GM12878 (cell line): Measurements from ENCODE around the gene RB1. TPM values are rescaled to one million over a fixed set of nuclear protein-coding genes. Genes with fewer than 3 reads are reported as not detected.

ENCODE experiments used
- ATAC-seq: fragments of 200-7000 bp; cut with Tn5 transposase; 3 replicates; pipeline ENCODE4 v1.9.1; 2020; ENCODE audit warnings: mild to moderate bottlenecking, moderate library complexity
- BruUV-seq: library from RNA; stranded (reverse); fragments of 400-500 nt; replicated peaks from 2 replicates; lab custom pipeline; 2021; lab: Mats Ljungman, UMichigan
- CTCF ChIA-PET: fragments of 300-600 bp; sonication (Branson Sonifier 250); formaldehyde crosslinking; extraction: SDS; loops from one replicate; lab custom pipeline; 2021; ENCODE audit warnings: inconsistent platforms; lab: Yijun Ruan, JAX
- POLR2A ChIA-PET: fragments of 350-600 bp; formaldehyde crosslinking; extraction: SDS; loops from one replicate; lab custom pipeline; 2021; ENCODE audit warnings: inconsistent platforms; lab: Charles Lee
- RAD21 ChIA-PET: fragments of 300-600 bp; sonication (Branson Sonifier 250); formaldehyde crosslinking; loops from one replicate; lab custom pipeline; 2023; ENCODE audit warnings: antibody characterized with exemption; ENCODE audit not compliant: unreplicated experiment; lab: Charles Lee
- SMC1A ChIA-PET: fragments of 300-600 bp; sonication (Branson Sonifier 250); formaldehyde crosslinking; loops from one replicate; lab custom pipeline; 2023; ENCODE audit not compliant: unreplicated experiment, uncharacterized antibody; lab: Charles Lee
- DNase-seq: peaks from one replicate; pipeline ENCODE4 v3.0.0-alpha.2; 2011; ENCODE audit warnings: low read depth, low spot score
- FAIRE-seq: peaks from 3 replicates; lab custom pipeline; 2011; peaks lifted over from hg19 to GRCh38; lab: Jason Lieb, UNC
- H2AFZ ChIP-seq: 2 replicates; pipeline ENCODE4 v1.6.0; 2011; ENCODE audit warnings: low read depth, low read length, control low read depth; ENCODE audit not compliant: control insufficient read depth
- H3K27ac ChIP-seq: 2 replicates; pipeline ENCODE4 v1.5.1; 2011; ENCODE audit warnings: control low read depth; ENCODE audit not compliant: control insufficient read depth, insufficient read depth
- H3K27me3 ChIP-seq, 2 experiments: replicated peaks in 1 of 2; 2 replicates each; pipeline versions ENCODE4 v1.6.0 to v1.6.1; 2011; ENCODE audit warnings: low read length in 1 of 2; ENCODE audit not compliant: control insufficient read depth in 2 of 2, insufficient read depth in 2 of 2
- H3K36me3 ChIP-seq, 2 experiments: 2 replicates each; pipeline ENCODE4 v1.5.1; 2011; ENCODE audit warnings: low read length in 1 of 2; ENCODE audit not compliant: control insufficient read depth in 2 of 2, insufficient read depth in 2 of 2
- H3K4me1 ChIP-seq: 2 replicates; pipeline ENCODE4 v1.6.1; 2011; ENCODE audit warnings: mild to moderate bottlenecking, low read length, moderate library complexity, mixed read lengths; ENCODE audit not compliant: control insufficient read depth, insufficient read depth
- H3K4me2 ChIP-seq: 2 replicates; pipeline ENCODE4 v1.6.0; 2011; ENCODE audit warnings: control low read depth; ENCODE audit not compliant: control insufficient read depth, insufficient read depth
- H3K4me3 ChIP-seq: fragments of 200-600 bp; sonication (generic); 2 replicates; pipeline ENCODE4 v1.5.1; 2016
- H3K79me2 ChIP-seq: 2 replicates; pipeline ENCODE4 v1.6.0; 2011; ENCODE audit warnings: low read length; ENCODE audit not compliant: control insufficient read depth, insufficient read depth
- H3K9ac ChIP-seq: 2 replicates; pipeline ENCODE4 v1.8.0; 2011; ENCODE audit warnings: low read length, control low read depth, mixed read lengths; ENCODE audit not compliant: control insufficient read depth, insufficient read depth
- H3K9me3 ChIP-seq: replicated peaks from 3 replicates; pipeline ENCODE4 v1.5.1; 2011; ENCODE audit warnings: mild to moderate bottlenecking, low read length; ENCODE audit not compliant: control insufficient read depth, insufficient read depth
- H4K20me1 ChIP-seq: 2 replicates; pipeline ENCODE4 v1.6.0; 2011; ENCODE audit not compliant: control insufficient read depth, insufficient read depth
- BACH1 ChIP-seq: fragments of 450-650 bp; IDR thresholded peaks from 2 replicates; pipeline ENCODE4 v1.6.1; 2017; ENCODE audit warnings: mild to moderate bottlenecking, borderline replicate concordance
- CREB1 ChIP-seq: IDR thresholded peaks from 2 replicates; pipeline ENCODE4 v1.6.1; 2012; ENCODE audit warnings: low read depth, mild to moderate bottlenecking, inconsistent platforms
- FOS ChIP-seq: IDR thresholded peaks from 3 replicates; pipeline ENCODE4 v1.6.1; 2011; ENCODE audit warnings: borderline replicate concordance; ENCODE audit not compliant: insufficient read length; ENCODE audit errors: extremely low read depth
- HDGF ChIP-seq: fragments of 450-650 bp; IDR thresholded peaks from 2 replicates; pipeline ENCODE4 v1.6.1; 2016; ENCODE audit warnings: antibody characterized with exemption
- JUND ChIP-seq: IDR thresholded peaks from 2 replicates; pipeline ENCODE4 v1.6.1; 2012; ENCODE audit warnings: low read depth, mild to moderate bottlenecking, low read length, improper control_type of control experiment, moderate library complexity
- MEF2A ChIP-seq: IDR thresholded peaks from 2 replicates; pipeline ENCODE4 v1.6.1; 2011; ENCODE audit warnings: low read depth, mild to moderate bottlenecking, low read length, moderate library complexity; ENCODE audit not compliant: insufficient read depth
- MTA2 ChIP-seq: fragments of 450-650 bp; IDR thresholded peaks from 2 replicates; pipeline ENCODE4 v1.6.1; 2016; ENCODE audit warnings: low read depth, mild to moderate bottlenecking, moderate library complexity
- PAX8 ChIP-seq: fragments of 450-650 bp; IDR thresholded peaks from 2 replicates; pipeline ENCODE4 v1.6.1; 2017; ENCODE audit warnings: mild to moderate bottlenecking, moderate library complexity
- POU2F2 ChIP-seq: IDR thresholded peaks from 3 replicates; pipeline ENCODE4 v1.6.1; 2011; ENCODE audit warnings: low read depth, mild to moderate bottlenecking, low read length, borderline replicate concordance
- REST ChIP-seq: IDR thresholded peaks from 2 replicates; pipeline ENCODE4 v1.6.1; 2012; ENCODE audit warnings: mild to moderate bottlenecking, low read depth, low read length
- TBL1XR1 ChIP-seq: IDR thresholded peaks from 2 replicates; pipeline ENCODE4 v1.6.1; 2012; ENCODE audit warnings: low read depth, low read length, improper control_type of control experiment
- USF1 ChIP-seq: IDR thresholded peaks from 2 replicates; pipeline ENCODE4 v1.6.1; 2011; ENCODE audit warnings: borderline replicate concordance, low read depth, mild to moderate bottlenecking, moderate library complexity, mixed read lengths, low read length; ENCODE audit not compliant: insufficient read depth; ENCODE audit errors: extremely low read length
- ZBED1 ChIP-seq: IDR thresholded peaks from 2 replicates; pipeline ENCODE4 v1.6.1; 2016; ENCODE audit warnings: borderline replicate concordance
- ZZZ3 ChIP-seq: IDR thresholded peaks from 2 replicates; pipeline ENCODE4 v1.6.1; 2011; ENCODE audit warnings: low read depth; ENCODE audit not compliant: control insufficient read depth, insufficient read length
- WGBS: methylation state at CpG from one replicate; pipeline ENCODE4 v1.1.6; 2016; ENCODE audit warnings: low lambda C conversion rate; ENCODE audit not compliant: insufficient replicate concordance, insufficient coverage; ENCODE audit errors: missing lambda C conversion rate; 5-methylcytosine and 5-hydroxymethylcytosine counted together
- in situ Hi-C: fragments of 300-500 bp; cut with MboI; formaldehyde crosslinking; loops from 9 replicates; pipeline ENCODE4 v1.14.3; 2018; ENCODE audit warnings: mixed read lengths
- intact Hi-C: fragments of 100-400 bp; cut with micrococcal nuclease; formaldehyde crosslinking; loops from one replicate; pipeline ENCODE4 v1.14.2; 2022; ENCODE audit not compliant: unreplicated experiment
- polyA plus RNA-seq, 11 experiments: library from polyadenylated mRNA; depleted of rRNA in 4 of 11; unstranded in 6 of 11; stranded (reverse) in 5 of 11; fragments of >200 nt; fragmentation: Nextera tagmentation in 4 of 11; fragmentation: Illumina TruSeq in 1 of 11; extraction: Ambion mirVana in 4 of 11; extraction: Trizol in 1 of 11; gene quantifications; 1 replicate in 1 of 11; 2 replicates in 10 of 11; pipeline versions ENCODE4 v1.2.1 to v1.2.3, GENCODE V29; 2011 to 2016; ENCODE audit warnings: inconsistent platforms in 2 of 11, missing spikeins in 2 of 11, low read depth in 1 of 11
- total RNA-seq, 4 experiments: library from RNA; depleted of rRNA in 3 of 4; stranded (reverse); fragments of >200 nt in 3 of 4; fragmentation: Illumina TruSeq in 1 of 4; extraction: Trizol in 1 of 4; gene quantifications; 2 replicates each; pipeline versions ENCODE4 v1.2.1 to v1.2.3, GENCODE V29; 2013 to 2021
- TF ChIP-seq, protein P1 (sequence below): fragments of 450-650 bp; IDR thresholded peaks from 2 replicates; pipeline ENCODE4 v1.6.1; 2017; ENCODE audit warnings: borderline replicate concordance

Gene RB1
- total and polyA plus RNA-seq, 10 of the 15 experiments (the other 5 are each of a cell fraction or from before 2014, with no cell fraction given), result 2.8 to 45.0 (median 8.3) TPM

- no peak for TF ChIP-seq REST
Observed at GRCh38 chr13:48492096-48492440, 188.5 kb downstream of the RB1 start (continued).

DNA sequence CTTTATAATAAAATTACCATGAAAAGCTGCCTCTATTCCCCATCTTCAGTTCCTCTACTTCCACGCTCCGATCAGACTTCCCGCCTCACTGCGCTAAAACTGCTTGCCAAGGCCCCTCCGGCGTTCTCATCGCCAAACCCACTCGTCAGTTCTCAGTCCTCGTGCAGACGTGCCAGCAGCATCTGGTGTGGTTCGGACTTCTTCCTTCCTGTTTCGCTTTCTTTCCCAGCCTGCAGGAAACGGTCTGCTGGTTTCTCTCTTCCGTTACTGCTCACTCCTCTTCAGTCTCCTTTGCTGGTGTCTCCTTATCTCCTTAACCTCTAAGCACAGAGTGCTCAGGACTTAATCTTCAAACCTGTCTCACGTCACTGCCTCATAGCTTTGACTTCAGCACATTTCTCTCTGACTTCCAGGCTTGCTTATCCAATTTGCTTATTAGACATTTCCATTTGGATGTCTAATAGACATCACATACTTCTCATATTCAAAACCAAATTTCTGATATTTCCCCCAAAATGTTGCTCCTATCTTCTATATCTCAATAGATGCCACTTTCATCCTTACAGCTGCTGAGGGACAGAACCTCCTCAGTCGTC, 189.0 kb downstream of the RB1 start:
- under 1% methylated on average over 16 of the region's 16 CpGs for WGBS
- Histone ChIP-seq H4K20me1 (no peaks in the 10 kb centered on the region), H3K9me3 (no peaks in the 10 kb centered on the region; the same call in 2 of the 3 replicates), H3K4me3 (peak overlapping the region; percentile 66; the same call in 1 of the 2 replicates), H3K27me3 (no peaks in the 10 kb centered on the region), H3K4me1 (peaks cover 72% of the 10 kb centered on the region), H2AFZ (peak overlapping the region; percentile 65), H3K9ac (peak overlapping the region; percentile 61), H3K36me3 (peaks cover 0 to 22% of the 10 kb centered on the region in 2 experiments; a peak in 2 of 4 replicates), H3K27ac (peak overlapping the region; percentile 91), H3K79me2 (peaks cover 29% of the 10 kb centered on the region), H3K4me2 (peak overlapping the region; percentile 92)
- ChIA-PET RAD21 (interaction anchor here (0.9 to 5.0 kb wide), 4 partner anchors 37 to 87 kb away, joined by 3 to 26 read pairs (median 8); no protein-coding TSS in a partner anchor), POLR2A (interaction anchor here (0.7 kb wide), 1 partner anchor 40 kb away, joined by 3 read pairs; the partner anchor contains the start of gene RCBTB2), SMC1A (interaction anchor here (0.6 to 1.9 kb wide), 9 partner anchors 13 to 120 kb away, joined by 3 to 9 read pairs (median 6); no protein-coding TSS in a partner anchor), CTCF (interaction anchor here (0.6 to 1.7 kb wide), 7 partner anchors 36 to 159 kb away, joined by 3 to 10 read pairs (median 4); partner anchors contain the start of gene RCBTB2)
- peak; percentile 88 for ATAC-seq
- in situ Hi-C loops, result no loop called here
- BruUV-seq, result TSS peak; percentile 80
- intact Hi-C loops, result loop anchor here (1.0 to 5.0 kb wide), 3 partner anchors 39 to 87 kb away; no protein-coding TSS in a partner anchor
- DNase-seq, result peak; percentile 98
- peak; percentile 95 for FAIRE-seq
- TF ChIP-seq PAX8 (no peak), HDGF (peak; percentile 68; the same call in 1 of the 2 replicates), ZZZ3 (no peak), MEF2A (0 out of 2 replicates have a peak, but pooled peaks have one; percentile 49), JUND (no peak), BACH1 (no peak), POU2F2 (peak; percentile 83), CREB1 (0 out of 2 replicates have a peak, but pooled peaks have one; percentile 30), MTA2 (peak; percentile 54; the same call in 1 of the 2 replicates), FOS (no peak), USF1 (no peak), TBL1XR1 (peak; percentile 47; the same call in 1 of the 2 replicates), ZBED1 (peak; percentile 52; the same call in 1 of the 2 replicates)
- TF ChIP-seq, protein P1, sequence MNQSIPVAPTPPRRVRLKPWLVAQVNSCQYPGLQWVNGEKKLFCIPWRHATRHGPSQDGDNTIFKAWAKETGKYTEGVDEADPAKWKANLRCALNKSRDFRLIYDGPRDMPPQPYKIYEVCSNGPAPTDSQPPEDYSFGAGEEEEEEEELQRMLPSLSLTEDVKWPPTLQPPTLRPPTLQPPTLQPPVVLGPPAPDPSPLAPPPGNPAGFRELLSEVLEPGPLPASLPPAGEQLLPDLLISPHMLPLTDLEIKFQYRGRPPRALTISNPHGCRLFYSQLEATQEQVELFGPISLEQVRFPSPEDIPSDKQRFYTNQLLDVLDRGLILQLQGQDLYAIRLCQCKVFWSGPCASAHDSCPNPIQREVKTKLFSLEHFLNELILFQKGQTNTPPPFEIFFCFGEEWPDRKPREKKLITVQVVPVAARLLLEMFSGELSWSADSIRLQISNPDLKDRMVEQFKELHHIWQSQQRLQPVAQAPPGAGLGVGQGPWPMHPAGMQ, result no peak
